Measurements from ENCODE around the gene SRXN1.
A peak's percentile ranks its signal among the peaks of the same experiment; 100 is the strongest.

SRXN1 gene

DNA sequence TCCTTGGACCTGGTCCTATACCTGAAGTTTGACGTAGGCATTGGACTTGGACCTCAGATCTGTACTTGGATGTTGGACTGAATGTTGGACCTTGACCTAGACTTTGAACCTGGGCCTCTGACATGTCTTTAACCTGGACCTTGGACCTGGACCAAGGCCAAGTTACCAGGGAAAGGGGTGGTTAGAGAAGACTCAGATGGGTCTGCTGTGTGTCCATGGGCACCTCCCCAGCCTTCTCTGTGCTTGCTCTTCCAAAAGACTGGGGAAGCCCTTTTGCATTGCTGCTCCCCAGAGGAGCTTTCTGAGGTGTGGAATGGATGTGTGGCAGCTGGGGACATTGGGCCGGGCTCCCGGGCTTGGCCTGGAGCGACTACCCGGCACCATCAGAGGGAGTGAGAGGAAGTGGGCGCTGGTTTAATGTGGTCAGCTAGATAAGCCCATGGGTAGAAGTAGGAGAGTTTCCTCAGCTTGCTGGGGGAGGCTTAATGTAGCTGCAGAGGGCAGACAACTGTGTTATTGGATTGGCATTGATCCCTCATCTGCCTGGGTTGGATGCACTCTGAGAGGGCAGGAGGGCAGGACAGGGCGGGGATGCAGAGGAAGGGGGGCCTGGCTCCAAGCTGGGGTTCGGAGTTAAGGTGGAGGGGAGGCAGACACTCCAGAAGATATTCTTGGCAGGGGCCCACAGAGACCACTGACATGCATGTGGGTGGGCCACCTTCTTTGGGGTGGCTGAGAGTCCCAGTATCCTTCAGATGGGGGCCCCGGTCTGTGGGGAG is 18.4 kb upstream of the SRXN1 start:
- no peak for TF ChIP-seq FOXP2 (optimal IDR thresholded peaks at IDR 0.05; ENCODE audit: control extremely low read depth, extremely low read length, insufficient read depth)
- TF ChIP-seq POLR2AphosphoS5 (IDR thresholded peaks at IDR 0.05; ENCODE audit: borderline replicate concordance, low read depth, low read length) = no peak
- no peak for TF ChIP-seq EZH2 (IDR thresholded peaks at IDR 0.05)
- no peak for DNase-seq (ENCODE audit: low read depth, low spot score)

DNA sequence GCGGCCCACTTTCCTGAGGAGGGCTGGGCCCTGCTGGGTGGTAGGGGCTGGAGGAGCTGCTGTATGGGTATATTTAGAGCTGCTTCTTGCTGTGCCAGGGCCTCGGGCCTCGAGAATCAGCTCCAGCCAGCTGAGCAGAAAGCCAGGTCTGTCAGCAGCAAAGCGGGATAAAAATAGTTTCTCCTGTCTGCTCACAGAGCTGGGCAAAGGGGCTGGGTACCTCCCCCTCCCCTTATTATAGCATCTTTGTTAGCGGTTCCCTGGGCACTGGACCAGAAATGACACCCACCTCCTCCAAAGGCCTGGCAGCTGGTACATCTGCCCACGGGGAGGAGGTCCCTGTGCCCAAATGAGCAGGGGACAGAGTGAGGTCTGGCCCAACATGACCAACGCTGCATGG is 16.6 kb upstream of the SRXN1 start:
- Histone ChIP-seq H3K9ac (ENCODE audit: insufficient read length) (no peak overlapping the region), H3K27ac (no peak overlapping the region), H3K9me3 (ENCODE audit: low read depth, low read length) (no peaks in the 10 kb centered on the region), H3K36me3 (ENCODE audit: insufficient read depth, low read length) (no peaks in the 10 kb centered on the region), H3K4me3 (no peak overlapping the region)
- no peak for DNase-seq (ENCODE audit: low read depth, low spot score)
- TF ChIP-seq EZH2 (IDR thresholded peaks at IDR 0.05) = no peak
- TF ChIP-seq POLR2AphosphoS5 (IDR thresholded peaks at IDR 0.05; ENCODE audit: borderline replicate concordance, low read depth, low read length) = no peak
- no peak for TF ChIP-seq FOXP2 (optimal IDR thresholded peaks at IDR 0.05; ENCODE audit: control extremely low read depth, extremely low read length, insufficient read depth)

More for the DNA sequence above, 18.4 kb upstream of the SRXN1 start:
- Histone ChIP-seq H3K36me3 (ENCODE audit: insufficient read depth, low read length) (no peaks in the 10 kb centered on the region), H3K9ac (ENCODE audit: insufficient read length) (no peak overlapping the region), H3K9me3 (ENCODE audit: low read depth, low read length) (no peaks in the 10 kb centered on the region), H3K4me3 (peak overlapping the region; percentile 65), H3K27ac (no peak overlapping the region)

DNA sequence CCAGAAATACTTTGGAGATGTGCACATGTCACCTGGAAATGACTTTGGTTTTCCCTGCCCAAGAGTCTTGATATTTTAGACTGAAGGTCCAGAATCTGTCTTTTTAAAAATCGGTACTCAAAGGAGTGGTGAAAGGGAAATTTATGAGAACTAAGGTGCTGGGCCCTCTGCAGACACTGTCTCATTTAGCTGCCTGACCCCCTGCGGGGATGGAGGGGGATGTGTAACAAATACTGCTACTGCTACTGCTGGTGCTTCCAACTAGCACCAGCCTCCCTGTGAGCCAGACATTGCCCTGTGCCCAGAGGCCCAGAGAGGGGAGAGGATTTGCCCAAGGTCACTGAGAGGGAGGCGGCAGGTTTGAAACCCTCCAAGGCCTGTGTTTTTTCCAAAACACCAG is 15.6 kb upstream of the SRXN1 start:
- no peak overlapping the region for H3K4me3 ChIP-seq
- no peaks in the 10 kb centered on the region for H3K9me3 ChIP-seq (ENCODE audit: low read depth, low read length)
- H3K27ac ChIP-seq = no peak overlapping the region
- DNase-seq (ENCODE audit: low read depth, low spot score) = no peak
- no peak for TF ChIP-seq POLR2AphosphoS5 (IDR thresholded peaks at IDR 0.05; ENCODE audit: borderline replicate concordance, low read depth, low read length)
- no peak for TF ChIP-seq FOXP2 (optimal IDR thresholded peaks at IDR 0.05; ENCODE audit: control extremely low read depth, extremely low read length, insufficient read depth)
- TF ChIP-seq EZH2 (IDR thresholded peaks at IDR 0.05) = no peak
- no peak overlapping the region for H3K9ac ChIP-seq (ENCODE audit: insufficient read length)
- no peaks in the 10 kb centered on the region for H3K36me3 ChIP-seq (ENCODE audit: insufficient read depth, low read length)

DNA sequence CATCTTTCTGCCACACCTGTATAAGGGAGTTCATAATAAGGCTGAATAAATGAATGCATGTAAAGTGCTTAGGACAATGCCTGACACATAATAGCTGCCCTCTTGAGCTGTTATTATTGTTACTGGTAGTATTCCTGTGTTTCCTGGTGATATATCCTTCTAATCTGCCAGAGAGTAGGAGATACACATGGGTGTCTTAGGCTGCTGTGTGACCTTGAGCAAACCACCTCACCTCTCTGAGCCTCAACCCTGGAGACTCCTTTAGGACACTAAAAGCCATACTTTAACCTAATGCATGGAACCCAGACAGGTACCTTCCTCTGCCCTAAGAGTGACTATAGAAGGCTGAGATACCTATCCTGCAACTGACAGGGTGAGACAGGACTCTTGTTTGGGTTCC is 15.1 kb upstream of the SRXN1 start:
- H3K4me3 ChIP-seq = no peak overlapping the region
- no peak for DNase-seq (ENCODE audit: low read depth, low spot score)
- no peaks in the 10 kb centered on the region for H3K9me3 ChIP-seq (ENCODE audit: low read depth, low read length)
- TF ChIP-seq EZH2 (IDR thresholded peaks at IDR 0.05) = no peak
- no peak for TF ChIP-seq POLR2AphosphoS5 (IDR thresholded peaks at IDR 0.05; ENCODE audit: borderline replicate concordance, low read depth, low read length)
- no peak for TF ChIP-seq FOXP2 (optimal IDR thresholded peaks at IDR 0.05; ENCODE audit: control extremely low read depth, extremely low read length, insufficient read depth)
- H3K36me3 ChIP-seq (ENCODE audit: insufficient read depth, low read length) = no peaks in the 10 kb centered on the region
- no peak overlapping the region for H3K9ac ChIP-seq (ENCODE audit: insufficient read length)
- H3K27ac ChIP-seq = no peak overlapping the region

DNA sequence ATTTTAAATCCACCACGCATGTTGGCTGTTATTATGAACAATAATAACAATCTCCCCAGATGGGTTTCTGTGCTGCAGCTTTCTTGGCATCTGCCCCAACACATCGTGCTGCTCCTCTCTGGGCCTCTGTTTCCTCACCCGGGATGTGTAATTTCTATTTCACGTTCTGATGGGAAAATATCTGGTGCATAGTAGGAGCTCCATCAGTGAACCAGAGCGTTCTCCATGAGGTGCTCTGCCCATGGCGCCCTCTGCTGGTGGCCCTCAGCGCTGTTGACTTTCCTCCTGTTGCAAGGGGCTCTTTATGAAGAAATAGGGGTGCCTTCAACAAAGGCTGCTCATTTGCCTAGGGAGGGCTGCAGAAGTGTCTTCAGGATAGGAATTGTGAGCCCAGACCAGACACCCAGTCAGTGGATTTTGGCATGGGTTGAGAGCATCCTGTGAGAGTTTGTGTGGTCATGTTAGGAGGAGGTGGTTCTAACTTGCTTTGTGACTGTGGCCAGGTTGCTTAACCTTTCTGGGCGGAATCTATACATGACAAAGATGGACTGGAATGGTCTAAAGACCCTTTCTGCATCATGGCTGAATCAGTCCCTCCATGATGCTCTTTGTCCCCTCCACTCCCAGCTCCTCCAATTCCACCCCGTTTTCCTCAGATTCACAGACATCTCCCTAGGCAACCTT is 14.5 kb upstream of the SRXN1 start:
- TF ChIP-seq POLR2AphosphoS5 (IDR thresholded peaks at IDR 0.05; ENCODE audit: borderline replicate concordance, low read depth, low read length) = no peak
- TF ChIP-seq EZH2 (IDR thresholded peaks at IDR 0.05) = no peak
- TF ChIP-seq FOXP2 (optimal IDR thresholded peaks at IDR 0.05; ENCODE audit: control extremely low read depth, extremely low read length, insufficient read depth) = no peak
- Histone ChIP-seq H3K9ac (ENCODE audit: insufficient read length) (no peak overlapping the region), H3K36me3 (ENCODE audit: insufficient read depth, low read length) (no peaks in the 10 kb centered on the region), H3K27ac (no peak overlapping the region), H3K4me3 (no peak overlapping the region), H3K9me3 (ENCODE audit: low read depth, low read length) (no peaks in the 10 kb centered on the region)
- DNase-seq (ENCODE audit: low read depth, low spot score) = no peak

DNA sequence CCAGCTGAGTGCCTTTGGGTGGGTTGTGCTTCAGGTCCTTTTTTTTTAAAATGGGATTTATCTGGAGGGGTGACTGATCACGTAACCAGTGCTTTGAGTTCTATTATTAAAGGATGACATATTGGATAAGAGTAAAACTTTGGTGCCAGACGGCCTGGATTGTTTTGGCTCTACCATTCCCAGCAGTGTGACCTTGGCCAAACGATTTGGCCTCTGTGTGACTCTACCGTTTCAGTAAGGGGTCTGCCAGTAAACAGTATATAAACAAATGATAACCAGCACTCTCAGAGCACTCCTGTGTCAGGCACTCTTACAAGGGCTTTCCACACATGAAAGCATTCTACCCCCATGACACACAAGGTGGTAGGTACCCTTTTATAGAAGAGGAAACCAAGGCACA is 13.9 kb upstream of the SRXN1 start:
- Histone ChIP-seq H3K27ac (no peak overlapping the region), H3K36me3 (ENCODE audit: insufficient read depth, low read length) (no peaks in the 10 kb centered on the region), H3K9me3 (ENCODE audit: low read depth, low read length) (no peaks in the 10 kb centered on the region), H3K4me3 (no peak overlapping the region), H3K9ac (ENCODE audit: insufficient read length) (no peak overlapping the region)
- no peak for DNase-seq (ENCODE audit: low read depth, low spot score)
- TF ChIP-seq FOXP2 (optimal IDR thresholded peaks at IDR 0.05; ENCODE audit: control extremely low read depth, extremely low read length, insufficient read depth) (no peak), POLR2AphosphoS5 (IDR thresholded peaks at IDR 0.05; ENCODE audit: borderline replicate concordance, low read depth, low read length) (no peak), EZH2 (IDR thresholded peaks at IDR 0.05) (no peak)

DNA sequence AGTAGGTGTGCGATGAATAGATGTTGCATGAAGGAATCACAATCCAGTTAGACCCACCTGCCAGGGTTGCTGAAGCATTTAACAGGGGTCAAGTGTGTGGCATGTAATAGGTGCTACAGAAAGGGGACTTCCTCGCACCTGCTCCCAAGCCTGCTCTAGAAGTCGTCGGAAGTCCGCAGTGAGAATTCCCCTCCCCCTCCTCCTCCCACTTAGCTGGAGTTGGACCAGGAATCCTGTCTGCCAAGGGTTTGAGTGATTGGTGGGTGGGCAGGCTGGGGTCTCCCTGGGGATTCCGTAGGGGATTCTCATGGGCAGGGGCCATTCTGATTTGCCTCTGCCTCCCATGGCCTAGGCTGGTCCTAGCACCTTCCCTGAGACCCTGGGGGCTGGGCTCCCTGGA is 12.3 kb upstream of the SRXN1 start:
- Histone ChIP-seq H3K27ac (no peak overlapping the region), H3K9me3 (ENCODE audit: low read depth, low read length) (no peaks in the 10 kb centered on the region), H3K9ac (ENCODE audit: insufficient read length) (no peak overlapping the region), H3K36me3 (ENCODE audit: insufficient read depth, low read length) (no peaks in the 10 kb centered on the region), H3K4me3 (no peak overlapping the region)
- DNase-seq (ENCODE audit: low read depth, low spot score) = no peak
- no peak for TF ChIP-seq POLR2AphosphoS5 (IDR thresholded peaks at IDR 0.05; ENCODE audit: borderline replicate concordance, low read depth, low read length)
- no peak for TF ChIP-seq EZH2 (IDR thresholded peaks at IDR 0.05)
- no peak for TF ChIP-seq FOXP2 (optimal IDR thresholded peaks at IDR 0.05; ENCODE audit: control extremely low read depth, extremely low read length, insufficient read depth)

DNA sequence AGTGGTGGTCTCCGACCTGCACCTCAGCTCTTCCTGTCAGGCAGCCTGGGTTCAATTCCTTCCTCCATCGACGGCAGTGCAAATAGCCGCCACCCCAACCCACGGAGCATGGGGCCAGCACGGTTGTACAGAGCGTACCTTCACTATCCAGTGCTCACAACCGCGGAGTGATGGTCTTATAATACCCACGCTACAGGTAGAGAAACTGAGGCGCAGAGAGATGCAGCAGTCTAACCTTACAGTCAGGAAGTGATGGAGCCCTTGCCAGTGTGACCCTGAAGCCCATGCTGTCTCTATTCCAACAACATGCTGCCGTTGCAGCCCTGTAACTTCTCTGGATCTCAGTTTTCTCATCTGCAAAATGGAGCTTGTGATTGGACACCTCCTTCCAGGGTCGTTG is 11.6 kb upstream of the SRXN1 start:
- Histone ChIP-seq H3K9ac (ENCODE audit: insufficient read length) (no peak overlapping the region), H3K36me3 (ENCODE audit: insufficient read depth, low read length) (no peaks in the 10 kb centered on the region), H3K27ac (no peak overlapping the region), H3K4me3 (no peak overlapping the region), H3K9me3 (ENCODE audit: low read depth, low read length) (no peaks in the 10 kb centered on the region)
- no peak for DNase-seq (ENCODE audit: low read depth, low spot score)
- TF ChIP-seq EZH2 (IDR thresholded peaks at IDR 0.05) (no peak), POLR2AphosphoS5 (IDR thresholded peaks at IDR 0.05; ENCODE audit: borderline replicate concordance, low read depth, low read length) (no peak), FOXP2 (optimal IDR thresholded peaks at IDR 0.05; ENCODE audit: control extremely low read depth, extremely low read length, insufficient read depth) (no peak)
